ENCODE data around the gene POLR2M.

POLR2M gene

GRCh38 chr15:57708047-57708446 lies 1.5 kb downstream of the POLR2M start:
- TF ChIP-seq TAF1 (IDR thresholded peaks at IDR 0.05; ENCODE audit: borderline replicate concordance, insufficient read depth, low read length): no peak
- TF ChIP-seq FOXP2 (optimal IDR thresholded peaks at IDR 0.05; ENCODE audit: borderline replicate concordance, extremely low read depth, extremely low read length, insufficient read depth): no peak
- TF ChIP-seq REST (IDR thresholded peaks at IDR 0.05; ENCODE audit: insufficient read depth in 1 of 2, low read depth in 2 of 2, low read length in 2 of 2): no peak
- TF ChIP-seq SIN3A (IDR thresholded peaks at IDR 0.05; ENCODE audit: borderline replicate concordance, insufficient read depth, low read length): no peak
- TF ChIP-seq POLR2AphosphoS5 (IDR thresholded peaks at IDR 0.05; ENCODE audit: low read depth, low read length): no peak

- no peak for TF ChIP-seq SIN3A (IDR thresholded peaks at IDR 0.05; ENCODE audit: borderline replicate concordance, insufficient read depth, low read length)
- TF ChIP-seq POLR2AphosphoS5 (IDR thresholded peaks at IDR 0.05; ENCODE audit: low read depth, low read length): no peak
- no peak for TF ChIP-seq FOXP2 (optimal IDR thresholded peaks at IDR 0.05; ENCODE audit: borderline replicate concordance, extremely low read depth, extremely low read length, insufficient read depth)
- no peak for TF ChIP-seq TAF1 (IDR thresholded peaks at IDR 0.05; ENCODE audit: borderline replicate concordance, insufficient read depth, low read length)
- no peak for TF ChIP-seq REST (IDR thresholded peaks at IDR 0.05; ENCODE audit: insufficient read depth in 1 of 2, low read depth in 2 of 2, low read length in 2 of 2)
These were observed 11.8 kb downstream of the POLR2M start for GRCh38 chr15:57718309-57718708.

GRCh38 chr15:57720867-57721266 lies 14.4 kb downstream of the POLR2M start:
- no peak for TF ChIP-seq FOXP2 (optimal IDR thresholded peaks at IDR 0.05; ENCODE audit: borderline replicate concordance, extremely low read depth, extremely low read length, insufficient read depth)
- TF ChIP-seq SIN3A (IDR thresholded peaks at IDR 0.05; ENCODE audit: borderline replicate concordance, insufficient read depth, low read length): no peak
- no peak for TF ChIP-seq REST (IDR thresholded peaks at IDR 0.05; ENCODE audit: insufficient read depth in 1 of 2, low read depth in 2 of 2, low read length in 2 of 2)

GRCh38 chr15:57726411-57726810 lies 19.9 kb downstream of the POLR2M start:
- no peak for TF ChIP-seq SIN3A (IDR thresholded peaks at IDR 0.05; ENCODE audit: borderline replicate concordance, insufficient read depth, low read length)
- no peak for TF ChIP-seq TAF1 (IDR thresholded peaks at IDR 0.05; ENCODE audit: borderline replicate concordance, insufficient read depth, low read length)
- TF ChIP-seq POLR2AphosphoS5 (IDR thresholded peaks at IDR 0.05; ENCODE audit: low read depth, low read length): no peak
- TF ChIP-seq FOXP2 (optimal IDR thresholded peaks at IDR 0.05; ENCODE audit: borderline replicate concordance, extremely low read depth, extremely low read length, insufficient read depth): no peak
- TF ChIP-seq REST (IDR thresholded peaks at IDR 0.05; ENCODE audit: insufficient read depth in 1 of 2, low read depth in 2 of 2, low read length in 2 of 2): no peak

- TF ChIP-seq FOXP2 (optimal IDR thresholded peaks at IDR 0.05; ENCODE audit: borderline replicate concordance, extremely low read depth, extremely low read length, insufficient read depth) (no peak), TAF1 (IDR thresholded peaks at IDR 0.05; ENCODE audit: borderline replicate concordance, insufficient read depth, low read length) (no peak), SIN3A (IDR thresholded peaks at IDR 0.05; ENCODE audit: borderline replicate concordance, insufficient read depth, low read length) (no peak), REST (IDR thresholded peaks at IDR 0.05; ENCODE audit: insufficient read depth in 1 of 2, low read depth in 2 of 2, low read length in 2 of 2) (no peak), POLR2AphosphoS5 (IDR thresholded peaks at IDR 0.05; ENCODE audit: low read depth, low read length) (no peak)
These were observed 20.5 kb downstream of the POLR2M start for GRCh38 chr15:57727031-57727430.

Measured in PFSK-1 (cell line).